Measurements from ENCODE around the gene MESD.

DNA sequence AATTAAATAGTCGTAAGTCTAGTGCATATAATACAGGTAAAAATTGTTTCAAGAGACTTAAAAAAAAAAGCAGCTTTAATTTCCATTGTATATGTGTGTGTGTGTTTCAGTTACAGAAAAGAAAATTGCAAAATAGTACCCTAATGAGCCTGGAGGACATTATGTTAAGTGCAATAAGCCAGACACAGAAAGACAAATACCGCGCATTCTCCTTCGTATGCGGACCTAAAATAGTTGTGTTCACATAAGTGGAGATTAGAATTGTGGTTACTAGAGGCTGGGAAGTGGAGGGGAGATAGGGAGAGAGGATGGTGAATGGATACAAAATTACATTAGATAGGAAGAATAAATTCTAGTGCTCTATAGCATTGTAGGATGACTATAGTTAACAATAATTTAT, 3.6 kb downstream of the MESD start:
- no peak for TF ChIP-seq POLR2A (IDR thresholded peaks at IDR 0.05)
- TF ChIP-seq, protein P1, sequence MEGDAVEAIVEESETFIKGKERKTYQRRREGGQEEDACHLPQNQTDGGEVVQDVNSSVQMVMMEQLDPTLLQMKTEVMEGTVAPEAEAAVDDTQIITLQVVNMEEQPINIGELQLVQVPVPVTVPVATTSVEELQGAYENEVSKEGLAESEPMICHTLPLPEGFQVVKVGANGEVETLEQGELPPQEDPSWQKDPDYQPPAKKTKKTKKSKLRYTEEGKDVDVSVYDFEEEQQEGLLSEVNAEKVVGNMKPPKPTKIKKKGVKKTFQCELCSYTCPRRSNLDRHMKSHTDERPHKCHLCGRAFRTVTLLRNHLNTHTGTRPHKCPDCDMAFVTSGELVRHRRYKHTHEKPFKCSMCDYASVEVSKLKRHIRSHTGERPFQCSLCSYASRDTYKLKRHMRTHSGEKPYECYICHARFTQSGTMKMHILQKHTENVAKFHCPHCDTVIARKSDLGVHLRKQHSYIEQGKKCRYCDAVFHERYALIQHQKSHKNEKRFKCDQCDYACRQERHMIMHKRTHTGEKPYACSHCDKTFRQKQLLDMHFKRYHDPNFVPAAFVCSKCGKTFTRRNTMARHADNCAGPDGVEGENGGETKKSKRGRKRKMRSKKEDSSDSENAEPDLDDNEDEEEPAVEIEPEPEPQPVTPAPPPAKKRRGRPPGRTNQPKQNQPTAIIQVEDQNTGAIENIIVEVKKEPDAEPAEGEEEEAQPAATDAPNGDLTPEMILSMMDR (IDR thresholded peaks at IDR 0.05 in 4 of 5, conservative IDR thresholded peaks at IDR 0.05 in 1 of 5) = no peak

Measured in gastrocnemius medialis (tissue), 4 donors.